ENCODE data around the gene MYO6.

MYO6 gene

DNA sequence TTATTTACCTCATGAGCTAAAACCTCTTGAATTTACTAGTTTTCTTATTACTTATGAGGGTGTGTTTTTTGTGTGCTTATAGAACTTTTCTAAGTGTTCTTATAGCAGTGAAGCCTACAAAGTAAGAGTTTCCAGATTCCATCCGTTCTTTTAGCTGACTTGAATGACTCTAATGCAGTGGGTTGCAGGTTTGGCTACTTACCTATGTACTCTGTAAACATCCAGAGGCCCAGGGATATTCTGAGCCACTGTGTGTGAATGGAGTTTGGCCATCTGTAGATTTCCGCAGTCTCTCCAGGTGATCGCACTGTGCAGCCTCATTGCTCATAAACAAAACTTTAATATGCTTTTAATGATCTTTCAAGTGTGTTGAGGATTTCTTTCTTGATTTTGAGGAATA, 157.8 kb downstream of the MYO6 start:
- Histone ChIP-seq H4K20me1 (ENCODE audit: insufficient read depth, low read length, poor library complexity, severe bottlenecking) (no peaks in the 10 kb centered on the region), H3K4me2 (ENCODE audit: low read depth, low read length, poor library complexity, severe bottlenecking) (no peak overlapping the region), H3K79me2 (ENCODE audit: insufficient read depth, low read length) (no peaks in the 10 kb centered on the region), H3K27me3 (ENCODE audit: insufficient read depth, low read length, poor library complexity, severe bottlenecking) (no peaks in the 10 kb centered on the region), H3K9me2 (replicated peaks; ENCODE audit: low read depth, low read length) (no peaks in the 10 kb centered on the region), H3K4me1 (ENCODE audit: insufficient read depth, low read length, poor library complexity, severe bottlenecking) (no peaks in the 10 kb centered on the region), H3K36me3 (ENCODE audit: insufficient read depth, low read length) (no peaks in the 10 kb centered on the region), H3F3A (ENCODE audit: low read depth) (no peaks in the 10 kb centered on the region), H3K4me3 (ENCODE audit: low read length, poor library complexity, severe bottlenecking) (no peak overlapping the region), H3K9ac (ENCODE audit: low read depth, low read length, poor library complexity, severe bottlenecking) (no peak overlapping the region), H3K9me3 (ENCODE audit: insufficient read depth, low read depth, low read length) (no peaks in the 10 kb centered on the region), H2AFZ (ENCODE audit: low read length) (no peak overlapping the region)
- TF ChIP-seq EZH2phosphoT487 (IDR thresholded peaks at IDR 0.05; ENCODE audit: borderline replicate concordance) = no peak
- TF ChIP-seq, protein P1, sequence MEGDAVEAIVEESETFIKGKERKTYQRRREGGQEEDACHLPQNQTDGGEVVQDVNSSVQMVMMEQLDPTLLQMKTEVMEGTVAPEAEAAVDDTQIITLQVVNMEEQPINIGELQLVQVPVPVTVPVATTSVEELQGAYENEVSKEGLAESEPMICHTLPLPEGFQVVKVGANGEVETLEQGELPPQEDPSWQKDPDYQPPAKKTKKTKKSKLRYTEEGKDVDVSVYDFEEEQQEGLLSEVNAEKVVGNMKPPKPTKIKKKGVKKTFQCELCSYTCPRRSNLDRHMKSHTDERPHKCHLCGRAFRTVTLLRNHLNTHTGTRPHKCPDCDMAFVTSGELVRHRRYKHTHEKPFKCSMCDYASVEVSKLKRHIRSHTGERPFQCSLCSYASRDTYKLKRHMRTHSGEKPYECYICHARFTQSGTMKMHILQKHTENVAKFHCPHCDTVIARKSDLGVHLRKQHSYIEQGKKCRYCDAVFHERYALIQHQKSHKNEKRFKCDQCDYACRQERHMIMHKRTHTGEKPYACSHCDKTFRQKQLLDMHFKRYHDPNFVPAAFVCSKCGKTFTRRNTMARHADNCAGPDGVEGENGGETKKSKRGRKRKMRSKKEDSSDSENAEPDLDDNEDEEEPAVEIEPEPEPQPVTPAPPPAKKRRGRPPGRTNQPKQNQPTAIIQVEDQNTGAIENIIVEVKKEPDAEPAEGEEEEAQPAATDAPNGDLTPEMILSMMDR (conservative IDR thresholded peaks at IDR 0.05; ENCODE audit: low read length) = no peak

DNA sequence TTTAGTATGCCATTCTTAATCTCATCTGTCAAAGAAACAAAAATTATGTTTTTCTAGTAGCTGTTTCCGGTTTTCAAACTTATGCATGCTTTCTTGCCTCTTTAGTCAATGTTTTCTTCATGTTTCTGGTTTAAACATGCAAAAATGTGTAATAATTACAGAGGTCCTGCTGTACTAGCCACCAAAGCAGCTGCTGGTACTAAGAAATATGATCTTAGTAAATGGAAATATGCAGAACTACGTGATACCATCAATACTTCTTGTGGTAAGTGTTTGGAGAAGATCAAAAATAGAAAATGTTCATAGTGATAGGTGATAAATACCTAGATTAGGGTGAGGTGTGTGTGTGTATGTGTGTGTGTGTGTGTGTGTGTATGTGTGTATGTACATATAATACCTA, 158.4 kb downstream of the MYO6 start:
- H3K36me3 ChIP-seq (ENCODE audit: insufficient read depth, low read length) = no peaks in the 10 kb centered on the region
- H3K4me2 ChIP-seq (ENCODE audit: low read depth, low read length, poor library complexity, severe bottlenecking) = no peak overlapping the region
- no peaks in the 10 kb centered on the region for H3K9me2 ChIP-seq (replicated peaks; ENCODE audit: low read depth, low read length)
- H2AFZ ChIP-seq (ENCODE audit: low read length) = no peak overlapping the region
- no peak overlapping the region for H3K9ac ChIP-seq (ENCODE audit: low read depth, low read length, poor library complexity, severe bottlenecking)
- H3K4me3 ChIP-seq (ENCODE audit: low read length, poor library complexity, severe bottlenecking) = no peak overlapping the region
- no peaks in the 10 kb centered on the region for H4K20me1 ChIP-seq (ENCODE audit: insufficient read depth, low read length, poor library complexity, severe bottlenecking)
- H3K9me3 ChIP-seq (ENCODE audit: insufficient read depth, low read depth, low read length) = no peaks in the 10 kb centered on the region
- H3K27me3 ChIP-seq (ENCODE audit: insufficient read depth, low read length, poor library complexity, severe bottlenecking) = no peaks in the 10 kb centered on the region
- TF ChIP-seq, protein P1 (conservative IDR thresholded peaks at IDR 0.05; ENCODE audit: low read length) = no peak
- TF ChIP-seq EZH2phosphoT487 (IDR thresholded peaks at IDR 0.05; ENCODE audit: borderline replicate concordance) = no peak
- no peaks in the 10 kb centered on the region for H3K4me1 ChIP-seq (ENCODE audit: insufficient read depth, low read length, poor library complexity, severe bottlenecking)
- no peaks in the 10 kb centered on the region for H3F3A ChIP-seq (ENCODE audit: low read depth)
- no peaks in the 10 kb centered on the region for H3K79me2 ChIP-seq (ENCODE audit: insufficient read depth, low read length)

DNA sequence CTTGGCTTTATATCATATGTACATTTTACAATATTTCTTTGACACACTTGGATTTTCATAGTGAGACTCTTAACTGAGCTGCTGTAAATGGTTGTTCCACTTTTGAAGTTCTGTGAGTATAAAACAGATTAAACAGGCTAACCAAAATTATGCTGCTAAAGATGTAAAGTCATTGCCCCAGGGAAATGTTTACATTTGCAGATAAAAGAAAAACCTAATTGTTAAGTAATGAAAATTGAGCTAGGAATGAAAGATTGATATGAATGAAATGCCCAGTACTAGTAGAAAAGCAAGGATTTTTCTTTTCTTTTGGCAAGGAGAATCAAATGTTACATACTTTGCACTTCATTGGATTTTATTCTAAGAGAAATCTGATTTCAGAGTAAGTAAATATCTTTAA, 164.0 kb downstream of the MYO6 start:
- Histone ChIP-seq H2AFZ (ENCODE audit: low read length) (no peak overlapping the region), H3K9ac (ENCODE audit: low read depth, low read length, poor library complexity, severe bottlenecking) (no peak overlapping the region), H3K4me2 (ENCODE audit: low read depth, low read length, poor library complexity, severe bottlenecking) (no peak overlapping the region), H3K9me2 (replicated peaks; ENCODE audit: low read depth, low read length) (no peaks in the 10 kb centered on the region), H3K79me2 (ENCODE audit: insufficient read depth, low read length) (no peaks in the 10 kb centered on the region), H3K4me3 (ENCODE audit: low read length, poor library complexity, severe bottlenecking) (no peak overlapping the region), H3K36me3 (ENCODE audit: insufficient read depth, low read length) (no peaks in the 10 kb centered on the region), H3F3A (ENCODE audit: low read depth) (no peaks in the 10 kb centered on the region), H3K9me3 (ENCODE audit: insufficient read depth, low read depth, low read length) (no peaks in the 10 kb centered on the region), H3K4me1 (ENCODE audit: insufficient read depth, low read length, poor library complexity, severe bottlenecking) (no peaks in the 10 kb centered on the region), H3K27me3 (ENCODE audit: insufficient read depth, low read length, poor library complexity, severe bottlenecking) (no peaks in the 10 kb centered on the region), H4K20me1 (ENCODE audit: insufficient read depth, low read length, poor library complexity, severe bottlenecking) (no peaks in the 10 kb centered on the region)
- TF ChIP-seq, protein P1 (conservative IDR thresholded peaks at IDR 0.05; ENCODE audit: low read length) = no peak
- no peak for TF ChIP-seq EZH2phosphoT487 (IDR thresholded peaks at IDR 0.05; ENCODE audit: borderline replicate concordance)

Data from Loucy (cell line).